T47D (cell line): ENCODE measurements around the gene SLC9A7.

Source experiments
- DNase-seq, 2 experiments: peaks; one replicate each; pipeline versions ENCODE4 v3.0.0 to v3.0.0-alpha.2; 2011 to 2012; ENCODE audit warnings: low read depth in 1 of 2, low spot score in 1 of 2
- JUND ChIP-seq: IDR thresholded peaks from 2 replicates; pipeline ENCODE4 v1.6.1; 2012; ENCODE audit warnings: low read depth
- in situ Hi-C: cut with HindIII; loops from 2 replicates; pipeline ENCODE4 v1.10.0; 2016; ENCODE audit warnings: low sequenced_read_pairs, low pct_unique_long_range_greater_than_20kb

The SLC9A7 gene

GRCh38 chrX:46681849-46682248 is 77.1 kb downstream of the SLC9A7 start:
- TF ChIP-seq JUND: no peak
- in situ Hi-C loops: no loop called here
- DNase-seq: no peak

- TF ChIP-seq JUND: no peak
- in situ Hi-C loops: no loop called here
- no peak for DNase-seq
These were observed 80.7 kb downstream of the SLC9A7 start for GRCh38 chrX:46678232-46678631.

DNA sequence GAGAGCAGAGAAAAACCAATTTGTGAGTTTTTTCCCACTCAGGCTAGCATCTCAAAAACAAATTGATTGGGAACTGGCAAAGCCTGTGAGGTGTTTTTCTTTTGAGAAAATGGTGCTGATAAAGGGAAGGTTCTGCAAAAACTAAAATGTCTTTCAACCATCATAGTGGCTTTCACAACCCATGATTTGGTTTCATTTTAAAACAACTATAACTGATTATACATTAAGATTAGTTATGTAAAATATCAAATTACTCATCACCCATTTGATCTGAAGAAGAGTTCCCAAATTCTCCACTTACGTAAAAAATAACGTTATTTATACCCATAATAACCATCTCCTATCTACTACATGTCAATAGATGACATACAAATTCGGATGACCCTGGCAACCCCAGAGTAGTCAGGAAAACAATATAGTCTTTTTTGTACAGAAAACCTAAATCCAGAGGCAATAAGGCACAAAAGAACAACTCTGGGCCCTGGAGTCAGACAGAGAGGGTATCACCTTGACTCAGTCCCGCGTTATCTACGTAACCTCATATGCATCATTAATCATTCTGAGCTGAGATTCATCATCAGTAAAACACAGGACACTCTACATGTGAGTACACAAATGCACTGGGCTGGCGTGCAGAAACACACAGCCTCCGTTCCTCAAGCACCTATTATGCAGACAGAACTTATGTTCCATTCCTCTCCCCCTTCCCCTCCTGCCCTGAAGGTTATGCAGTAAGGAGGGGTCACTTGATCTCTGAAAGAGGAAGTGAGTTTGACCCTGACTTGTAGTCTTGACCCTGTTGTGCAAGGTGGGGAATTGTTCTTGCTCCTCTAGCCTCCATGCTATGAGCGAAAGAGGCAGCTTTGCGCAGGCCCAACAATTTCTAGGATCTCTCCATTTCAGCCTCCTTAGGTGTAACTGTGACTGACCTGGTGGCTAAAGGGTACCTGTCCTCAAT is 82.2 kb downstream of the SLC9A7 start:
- TF ChIP-seq JUND: no peak
- no peak for DNase-seq
- in situ Hi-C loops: no loop called here

DNA sequence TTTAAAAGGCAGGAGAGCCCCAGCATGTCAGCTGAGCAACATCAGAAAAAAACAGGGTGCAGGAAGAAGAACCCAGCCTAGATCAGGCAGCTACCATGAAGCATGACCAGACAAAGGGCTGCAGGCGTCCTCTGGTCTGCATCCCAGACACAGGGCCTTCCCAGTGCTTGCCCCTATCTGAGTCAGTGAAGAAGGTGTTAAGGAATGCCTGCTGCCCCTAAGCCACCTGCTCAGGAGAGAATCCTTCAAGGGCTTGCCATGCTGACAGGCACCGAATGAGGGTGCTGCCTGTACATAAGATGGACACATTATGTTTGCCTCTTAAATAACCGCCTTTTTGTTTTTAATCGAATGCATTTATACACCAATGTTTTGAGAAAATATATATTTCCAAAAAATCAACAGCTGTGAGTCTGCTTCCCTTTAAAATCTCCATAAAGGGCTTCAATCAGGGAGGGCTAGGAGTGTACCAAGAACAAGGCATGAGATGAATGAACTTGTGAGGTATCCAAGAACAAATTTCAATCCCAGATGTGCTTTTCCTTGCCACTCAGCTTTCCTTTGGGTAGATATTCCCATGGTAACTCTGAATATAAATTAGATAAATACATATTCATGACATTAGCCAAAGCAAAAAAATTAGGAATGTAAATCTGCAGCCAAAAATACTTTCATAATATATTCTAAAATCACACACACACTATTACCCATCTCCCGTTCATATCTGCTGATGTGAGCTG is 85.1 kb downstream of the SLC9A7 start:
- no peak for DNase-seq
- in situ Hi-C loops: no loop called here
- TF ChIP-seq JUND: no peak

DNA sequence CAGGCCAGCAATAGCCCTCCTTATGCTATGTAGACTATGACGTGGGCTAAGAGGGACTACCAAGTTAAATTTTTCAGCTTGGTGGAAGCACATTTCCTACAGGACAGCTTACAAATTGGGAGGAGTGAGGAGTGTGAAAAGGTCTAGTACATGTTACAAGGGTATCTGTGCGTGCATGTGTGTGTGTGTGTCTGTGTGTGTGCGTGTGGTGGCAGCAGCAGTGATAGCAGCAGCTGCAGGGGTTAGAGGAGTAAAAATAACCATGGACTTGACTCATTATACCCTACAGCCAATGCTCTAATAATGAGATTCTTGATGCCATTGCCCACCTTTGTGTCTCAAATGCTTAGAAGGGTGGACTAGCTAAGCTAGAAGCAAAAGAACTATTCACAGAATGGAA is 88.6 kb downstream of the SLC9A7 start:
- in situ Hi-C loops: no loop called here
- TF ChIP-seq JUND: no peak
- no peak for DNase-seq

GRCh38 chrX:46666831-46667230 is 92.1 kb downstream of the SLC9A7 start:
- TF ChIP-seq JUND: no peak
- DNase-seq: no peak
- in situ Hi-C loops: no loop called here

GRCh38 chrX:46665232-46666152 is 93.4 kb downstream of the SLC9A7 start:
- TF ChIP-seq JUND: no peak
- no peak for DNase-seq
- in situ Hi-C loops: no loop called here

GRCh38 chrX:46662188-46662958 is 96.5 kb downstream of the SLC9A7 start:
- DNase-seq: no peak
- in situ Hi-C loops: no loop called here
- TF ChIP-seq JUND: no peak

GRCh38 chrX:46653482-46653881 is 105.4 kb downstream of the SLC9A7 start:
- DNase-seq: peak; percentile 7 to 47
- in situ Hi-C loops: no loop called here
- TF ChIP-seq JUND: no peak

DNA sequence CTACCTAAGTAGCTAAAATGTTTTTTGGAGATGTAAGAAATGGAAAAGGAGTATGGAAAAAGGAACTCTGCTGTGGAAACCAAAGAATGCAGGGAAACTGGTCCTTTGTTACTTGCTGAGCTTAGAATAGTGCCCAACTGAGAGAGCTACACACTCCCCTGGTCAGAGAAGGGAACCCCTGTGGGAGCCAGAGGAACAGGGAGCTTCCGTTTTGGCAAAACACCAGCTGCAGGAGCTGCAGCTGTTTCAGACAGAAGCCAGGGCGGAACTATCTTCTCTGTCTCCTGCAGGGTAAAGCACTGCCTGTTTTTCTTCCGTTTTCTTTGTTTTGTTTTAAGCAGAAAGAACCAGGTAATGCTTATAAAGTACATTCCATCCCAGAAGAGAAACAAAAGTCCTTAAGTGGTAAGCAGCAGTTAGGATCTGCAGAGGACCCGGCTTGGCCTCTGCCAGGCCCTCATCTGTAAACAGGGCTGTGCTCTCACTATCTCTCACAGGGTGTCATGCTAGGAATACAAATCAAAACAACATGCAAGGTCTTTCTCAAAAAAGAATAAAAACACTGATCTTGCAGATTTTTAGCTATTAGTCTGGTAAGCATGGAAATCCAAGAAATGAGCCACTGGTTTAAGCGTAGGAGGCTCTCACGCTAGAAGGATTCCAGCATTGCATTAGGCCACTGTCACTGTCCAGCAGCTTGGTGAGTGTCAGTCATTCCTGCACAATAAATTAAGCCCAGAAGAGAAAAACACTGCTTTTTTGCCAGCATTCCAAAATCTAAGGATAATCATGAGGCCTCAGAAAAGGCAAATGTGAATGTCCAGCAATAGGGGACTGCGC is 109.3 kb downstream of the SLC9A7 start:
- TF ChIP-seq JUND: no peak
- peak in 1 of 2 experiments; percentile 6 for DNase-seq
- in situ Hi-C loops: no loop called here

DNA sequence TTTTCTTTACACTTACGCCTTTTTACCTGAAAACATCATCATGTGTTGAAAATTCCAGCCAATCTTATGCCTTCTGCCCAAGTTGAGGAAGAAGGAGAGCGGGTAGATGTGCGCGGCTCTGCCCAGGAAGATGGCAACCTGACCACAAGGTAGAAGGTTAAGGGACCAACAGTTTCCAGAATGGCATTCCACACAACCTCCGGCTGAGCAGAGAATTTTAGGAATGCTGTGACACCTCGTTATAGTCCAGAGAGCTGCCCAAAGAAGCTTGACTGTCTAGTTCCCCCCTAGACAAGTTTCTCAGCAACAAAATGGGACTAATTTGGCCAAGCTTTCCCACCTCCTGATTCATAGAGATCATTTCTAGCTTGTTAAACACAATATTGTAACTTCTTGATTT is 110.3 kb downstream of the SLC9A7 start:
- no peak for DNase-seq
- no peak for TF ChIP-seq JUND
- in situ Hi-C loops: no loop called here
